DMS 273 treated with DMSO at 0.1 percent for 48 hours (cell line): ENCODE results near the gene GLDN.

ENCODE experiments used
- DNase-seq: peaks from one replicate; lab custom pipeline; 2025; lab: John Stamatoyannopoulos, UW

GLDN gene

DNA sequence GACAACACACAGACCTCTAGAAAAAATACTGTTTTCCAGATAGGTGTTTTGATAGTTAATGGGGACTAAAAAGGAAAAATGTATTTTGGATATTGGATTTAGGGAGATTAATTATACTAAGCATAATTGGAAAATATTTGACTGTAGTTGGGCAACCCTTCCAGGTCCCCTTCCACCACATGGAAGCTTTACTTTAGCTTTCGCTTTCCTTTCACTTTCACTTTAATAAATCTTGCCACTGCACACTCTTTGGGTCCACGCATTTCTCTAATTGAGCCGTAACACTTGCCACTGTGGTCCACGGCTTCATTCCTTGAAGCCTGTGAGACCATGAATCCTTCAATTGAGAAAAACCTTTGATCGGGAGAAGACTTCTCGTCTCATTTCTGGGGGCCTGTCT lies 15.5 kb downstream of the GLDN start:
- no peak for DNase-seq

DNA sequence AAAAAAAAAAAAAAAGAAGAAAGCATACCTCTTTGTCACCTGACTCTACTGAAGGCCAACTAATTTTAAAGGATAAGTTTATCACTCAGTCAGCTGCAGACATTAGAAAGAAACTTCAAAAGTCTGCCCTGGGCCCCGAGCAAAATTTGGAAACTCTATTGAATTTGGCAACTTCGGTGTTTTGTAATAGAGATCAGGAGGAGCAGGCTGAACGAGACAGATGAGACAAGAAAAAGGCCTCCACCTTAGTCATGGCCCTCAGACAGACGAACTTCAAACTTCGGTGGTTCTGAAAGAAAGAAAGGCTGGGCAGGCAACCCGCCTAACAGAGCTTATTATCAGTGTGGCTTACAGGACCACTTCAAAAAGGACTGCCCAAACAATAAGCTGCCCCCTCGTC lies 18.5 kb downstream of the GLDN start:
- DNase-seq, result no peak

DNA sequence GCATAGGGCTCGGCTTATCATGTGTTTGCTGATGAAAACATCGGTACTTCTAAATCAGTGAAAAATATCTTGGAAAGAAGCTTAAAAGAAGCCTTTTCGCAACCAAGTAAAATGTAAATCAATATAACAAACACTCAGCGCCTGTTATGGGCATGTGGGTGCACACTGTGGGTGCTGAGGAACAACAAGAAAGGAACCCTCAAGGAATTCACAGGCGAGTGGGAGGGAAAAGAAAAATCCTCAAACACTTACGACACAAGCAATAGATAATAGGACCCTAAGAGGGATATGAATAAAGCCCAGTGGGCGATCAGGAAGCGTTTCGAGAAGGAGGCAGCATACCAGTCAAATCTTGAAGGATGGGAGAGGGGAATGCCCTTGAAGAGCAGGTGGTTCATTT lies 21.9 kb downstream of the GLDN start:
- DNase-seq, result no peak

DNA sequence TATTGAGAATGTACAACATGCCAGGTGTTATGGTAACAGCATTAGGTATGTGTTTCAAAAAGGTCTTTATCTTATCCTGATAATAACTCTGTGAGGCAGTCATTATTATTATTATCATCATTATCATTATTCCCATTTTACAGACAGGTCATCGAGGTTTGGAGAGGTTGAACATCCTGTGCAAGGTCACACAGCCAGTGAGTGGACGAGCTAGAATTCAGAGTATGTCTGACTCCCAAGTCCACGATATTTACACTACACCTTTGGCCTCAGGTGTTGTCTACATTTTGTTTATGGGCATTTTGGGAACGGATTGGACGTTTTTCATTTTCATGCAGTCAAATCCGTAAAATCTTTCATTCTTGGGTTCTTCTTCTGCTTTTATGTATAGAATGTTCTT lies 24.0 kb downstream of the GLDN start:
- DNase-seq, result no peak

DNA sequence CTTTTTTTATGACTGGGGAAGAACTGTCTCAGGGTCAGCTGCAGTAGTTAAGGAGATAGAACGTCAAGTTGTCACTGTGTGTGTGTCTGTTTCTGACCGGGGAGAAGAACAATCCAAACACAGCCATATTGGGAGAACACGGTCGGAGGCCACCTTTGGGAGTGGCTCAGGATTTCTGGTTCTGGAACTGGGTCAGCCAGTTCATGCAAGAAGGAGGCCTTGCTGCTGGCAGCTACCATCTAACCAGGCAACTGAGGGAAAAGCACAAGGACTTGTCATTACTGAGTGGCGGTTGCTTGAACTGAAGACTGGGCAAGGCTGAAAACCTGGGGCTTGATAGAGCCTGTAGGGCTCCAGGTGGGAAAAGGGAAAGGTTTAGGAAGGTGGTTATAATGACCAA lies 24.6 kb downstream of the GLDN start:
- no peak for DNase-seq

DNA sequence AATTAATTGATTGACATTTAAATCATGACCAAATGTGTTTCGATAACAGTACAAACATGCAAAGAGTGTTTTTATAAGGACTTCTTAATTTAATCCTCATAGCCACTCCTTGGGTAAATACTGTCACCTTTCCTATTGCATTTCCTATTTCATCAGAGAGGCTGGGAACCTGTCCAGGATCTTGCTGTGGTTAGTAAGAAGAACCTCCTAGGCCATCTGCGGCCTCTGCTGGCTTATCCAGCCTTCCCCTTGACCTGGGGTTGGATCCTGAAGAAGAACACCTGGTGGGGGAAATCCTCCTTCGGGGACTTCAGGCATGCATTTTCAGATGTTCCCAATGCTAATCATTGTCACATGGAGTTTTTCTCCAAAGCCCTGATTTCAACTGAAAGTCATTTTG lies 25.5 kb downstream of the GLDN start:
- DNase-seq, result no peak

DNA sequence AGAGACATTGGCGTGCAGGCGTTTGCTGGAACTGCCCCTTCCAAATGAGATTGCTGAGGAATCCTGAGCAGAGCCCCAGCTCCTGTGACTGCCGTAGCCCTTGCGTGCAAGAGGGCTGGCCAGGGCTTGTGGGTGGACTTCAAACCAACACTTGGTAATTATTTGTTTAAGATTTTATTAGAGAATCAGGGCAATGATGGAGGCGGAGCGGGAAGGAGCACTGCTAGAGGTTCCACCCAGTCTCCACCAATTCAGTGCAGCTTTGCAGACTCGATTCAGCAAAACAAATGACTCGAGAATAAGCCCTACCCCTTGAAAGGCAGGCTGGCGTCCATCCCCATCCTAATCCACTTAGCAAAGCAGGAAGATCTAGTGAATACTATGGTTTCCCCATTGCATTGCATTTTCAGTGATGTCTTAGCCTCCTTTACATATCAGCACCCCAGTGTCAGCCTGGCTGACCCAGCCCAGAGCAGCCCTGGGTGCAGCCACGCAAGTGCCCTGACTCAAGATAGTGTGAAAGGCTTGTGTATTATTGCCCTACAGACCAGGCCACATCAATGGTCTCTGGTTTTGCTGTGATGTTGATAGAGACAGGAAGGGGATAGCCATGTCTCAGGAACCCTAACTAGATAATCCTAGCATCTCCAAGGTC lies 26.0 kb downstream of the GLDN start:
- no peak for DNase-seq

DNA sequence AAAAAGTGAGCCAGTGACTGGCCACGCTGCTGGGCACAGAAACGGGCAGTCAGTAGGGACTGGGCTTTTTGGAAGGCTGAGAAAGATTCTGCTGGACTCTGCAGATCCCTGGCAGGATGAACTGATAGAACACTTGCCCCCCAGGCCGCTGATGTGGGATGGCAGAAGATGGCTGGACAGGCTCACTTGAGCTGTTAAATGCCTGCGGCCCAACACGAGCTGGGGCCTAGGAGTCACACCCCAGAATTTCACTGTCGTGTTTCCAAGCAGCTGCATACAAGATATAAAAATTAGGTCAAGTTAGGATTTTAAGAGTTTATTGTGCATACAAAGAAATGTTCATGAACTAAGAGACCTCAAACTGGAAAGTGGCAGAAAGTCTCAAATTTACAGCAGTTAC lies 26.9 kb downstream of the GLDN start:
- DNase-seq, result no peak

DNA sequence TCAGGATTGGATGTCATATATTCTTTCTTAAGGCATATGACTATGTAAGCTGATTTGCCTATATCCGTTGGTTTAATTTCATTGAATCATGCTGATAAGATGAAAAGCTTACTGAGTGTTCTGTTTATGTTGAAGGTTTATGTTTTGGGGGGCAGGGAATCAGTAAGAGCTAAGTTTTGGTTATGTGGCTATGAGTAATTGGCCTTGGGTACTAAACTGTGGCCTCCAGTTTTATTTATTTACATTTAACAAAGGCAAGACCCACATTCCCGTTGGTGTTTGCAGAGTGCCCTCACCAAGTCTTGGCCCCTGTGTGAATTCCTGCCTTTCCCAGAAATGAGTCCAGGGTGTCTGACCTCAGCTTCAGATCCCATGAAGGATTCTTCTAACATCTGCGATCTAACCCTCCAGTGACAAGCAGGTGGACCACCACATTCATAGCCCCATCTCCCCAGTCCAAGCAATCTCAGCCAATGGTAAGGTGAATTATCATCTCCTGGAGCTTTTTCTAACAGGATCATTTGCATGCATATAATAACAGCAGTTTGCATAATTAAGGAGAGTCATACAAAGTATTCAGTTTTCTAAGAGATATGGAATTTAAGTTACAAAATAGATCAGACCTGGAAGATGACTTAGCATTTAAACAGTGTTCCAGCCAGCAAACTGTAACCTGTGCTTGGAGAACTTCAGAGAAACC lies 27.4 kb downstream of the GLDN start:
- DNase-seq, result no peak

DNA sequence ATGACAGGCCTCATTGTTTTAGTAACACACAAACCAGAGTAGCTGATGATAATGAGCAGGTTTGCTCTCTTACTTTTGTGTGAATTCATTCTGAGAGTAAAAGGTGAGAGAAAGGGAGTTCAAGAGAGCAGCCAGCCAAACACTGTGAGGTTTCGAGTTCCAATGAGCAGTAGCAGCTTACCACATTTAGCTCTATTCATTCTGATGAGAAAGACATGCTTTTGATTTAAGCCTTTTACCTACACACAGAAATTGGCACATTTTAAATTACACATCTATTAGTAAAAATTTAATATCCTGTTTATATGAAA lies 28.0 kb downstream of the GLDN start:
- DNase-seq, result no peak

DNA sequence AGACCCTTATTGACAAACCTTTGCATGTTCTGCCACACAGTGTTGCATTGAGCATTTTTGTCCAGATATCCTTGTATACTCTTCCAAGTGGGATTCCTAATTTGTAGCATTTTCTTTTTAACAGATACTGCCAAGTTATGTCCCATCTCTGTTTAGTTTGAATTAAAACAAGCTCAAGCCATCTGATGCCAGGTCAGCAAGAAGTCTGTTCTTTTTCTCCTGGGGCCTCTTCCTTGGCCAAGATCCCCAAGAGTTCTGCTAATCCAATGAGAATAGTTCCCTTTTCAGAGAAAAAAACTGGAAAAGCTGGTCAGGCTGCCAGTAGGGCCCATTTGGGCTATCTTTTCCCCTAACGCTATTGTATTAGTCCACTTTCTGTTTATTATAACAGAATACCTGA lies 29.8 kb downstream of the GLDN start:
- no peak for DNase-seq

DNA sequence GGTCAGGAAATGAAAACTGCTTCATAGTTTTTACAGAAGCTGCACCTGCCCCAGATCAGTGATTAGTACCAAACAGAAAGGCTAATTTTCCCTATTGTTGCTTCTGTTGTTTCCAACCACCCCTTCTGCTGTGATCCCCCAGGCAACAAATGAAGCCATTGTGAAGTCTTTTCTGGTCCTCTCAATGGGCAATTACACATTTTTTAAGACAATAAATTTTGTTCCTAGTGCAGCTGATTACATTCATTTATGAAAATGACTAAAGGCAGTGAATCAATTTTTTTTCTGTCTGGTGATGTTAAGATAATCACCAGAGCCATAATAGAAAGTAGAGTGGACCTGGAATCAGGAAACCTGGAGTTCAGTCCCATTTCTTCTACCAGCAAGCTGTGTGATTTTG lies 32.7 kb downstream of the GLDN start:
- DNase-seq, result no peak

DNA sequence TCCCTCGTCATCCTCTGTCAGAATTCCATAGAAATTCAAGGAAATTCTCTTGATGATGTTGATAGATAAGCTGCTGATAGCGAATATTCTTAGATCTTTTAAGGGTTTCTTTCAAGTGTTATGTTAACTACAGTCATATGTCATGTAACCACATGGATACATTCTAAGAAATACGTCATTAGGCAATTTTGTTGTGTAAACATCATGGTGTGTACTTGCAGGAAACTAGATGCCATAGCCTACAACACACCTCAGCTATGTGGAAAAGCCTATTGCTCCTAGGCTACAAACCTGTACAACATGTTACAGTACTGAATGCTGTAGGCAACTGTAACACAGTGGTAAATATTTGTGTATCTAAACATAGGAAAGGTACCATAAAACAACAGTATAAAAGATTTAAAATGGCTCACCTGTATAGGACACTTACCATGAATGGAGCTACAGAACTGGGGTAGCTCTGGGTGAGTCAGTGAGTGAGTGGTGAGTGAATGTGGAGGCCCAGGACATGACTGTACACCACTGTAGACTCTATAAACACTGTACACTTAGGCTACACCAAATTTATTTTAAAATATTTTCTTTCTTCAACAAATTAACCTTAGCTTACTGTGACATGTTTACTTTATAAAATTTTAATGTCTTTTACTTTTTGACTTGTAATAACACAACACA lies 34.6 kb downstream of the GLDN start:
- no peak for DNase-seq

DNA sequence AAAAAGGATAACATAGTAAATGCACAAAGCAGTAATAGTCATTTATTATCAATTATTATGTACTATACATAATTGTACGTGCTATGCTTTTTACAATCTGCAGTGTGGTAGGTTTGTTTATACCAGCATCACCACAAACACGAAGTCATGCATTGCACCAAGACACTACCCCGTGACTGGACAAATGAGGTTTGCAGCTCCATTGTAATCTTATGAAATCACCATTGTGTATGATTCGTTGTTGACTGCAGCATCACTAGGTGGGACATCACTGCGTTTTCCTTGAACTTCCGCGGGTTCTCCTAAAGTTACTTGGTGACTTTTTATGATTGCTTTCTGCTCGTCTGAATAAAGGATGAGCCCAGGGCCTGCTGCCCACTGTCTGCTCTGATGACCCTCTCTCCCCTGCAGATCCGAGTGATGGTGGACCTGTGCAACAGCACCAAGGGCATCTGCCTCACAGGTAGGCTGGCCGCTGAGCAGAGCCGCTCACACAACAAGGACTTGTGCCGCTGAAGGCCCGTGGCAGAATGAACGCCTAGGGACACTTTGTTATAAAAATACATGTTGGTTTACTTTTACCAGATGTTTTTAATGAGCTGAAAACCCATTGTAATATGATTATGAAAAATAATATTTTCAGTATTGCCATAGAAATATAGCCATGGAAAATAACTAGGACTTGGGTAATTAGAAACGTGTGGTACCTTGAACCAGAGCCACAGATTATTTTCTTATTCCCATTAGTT lies 35.8 kb downstream of the GLDN start:
- no peak for DNase-seq

DNA sequence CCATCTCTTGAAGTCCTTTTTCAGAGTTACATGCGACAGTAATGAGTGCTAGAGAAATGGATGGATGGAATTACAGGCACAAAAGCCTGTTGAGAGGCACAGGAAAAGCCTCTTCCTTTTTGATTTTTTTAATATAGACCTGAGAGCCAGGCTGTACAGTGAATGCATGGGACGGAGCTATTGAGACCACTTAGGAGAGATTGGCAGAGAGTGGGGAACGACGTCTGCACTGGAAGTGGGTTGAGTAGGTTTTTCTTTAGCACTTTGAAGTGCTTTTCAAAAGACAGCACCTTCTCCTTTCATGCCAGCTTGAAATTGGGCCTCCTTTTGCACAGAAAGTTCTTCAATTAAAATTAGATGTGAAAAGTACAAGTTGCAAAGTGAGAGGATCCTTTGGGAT lies 37.0 kb downstream of the GLDN start:
- no peak for DNase-seq

DNA sequence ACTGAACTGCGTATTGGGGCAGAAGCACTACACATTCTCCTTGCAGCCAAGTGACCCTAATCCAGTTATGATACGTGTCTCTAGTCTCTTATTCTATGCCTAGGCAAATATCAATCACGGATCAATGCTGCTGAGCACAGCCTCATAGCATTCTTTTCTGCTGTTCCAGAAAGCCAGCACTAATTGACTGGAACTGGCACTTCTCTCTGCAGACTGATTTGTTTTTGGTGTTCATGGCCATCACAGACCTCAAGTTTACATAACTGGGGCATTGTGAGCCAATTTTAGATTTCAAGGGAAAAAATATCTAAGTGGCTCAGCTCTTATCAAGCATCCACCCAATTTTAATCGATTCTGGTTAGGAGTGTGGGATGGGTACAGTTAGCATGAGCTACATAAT lies 37.9 kb downstream of the GLDN start:
- DNase-seq, result no peak

DNA sequence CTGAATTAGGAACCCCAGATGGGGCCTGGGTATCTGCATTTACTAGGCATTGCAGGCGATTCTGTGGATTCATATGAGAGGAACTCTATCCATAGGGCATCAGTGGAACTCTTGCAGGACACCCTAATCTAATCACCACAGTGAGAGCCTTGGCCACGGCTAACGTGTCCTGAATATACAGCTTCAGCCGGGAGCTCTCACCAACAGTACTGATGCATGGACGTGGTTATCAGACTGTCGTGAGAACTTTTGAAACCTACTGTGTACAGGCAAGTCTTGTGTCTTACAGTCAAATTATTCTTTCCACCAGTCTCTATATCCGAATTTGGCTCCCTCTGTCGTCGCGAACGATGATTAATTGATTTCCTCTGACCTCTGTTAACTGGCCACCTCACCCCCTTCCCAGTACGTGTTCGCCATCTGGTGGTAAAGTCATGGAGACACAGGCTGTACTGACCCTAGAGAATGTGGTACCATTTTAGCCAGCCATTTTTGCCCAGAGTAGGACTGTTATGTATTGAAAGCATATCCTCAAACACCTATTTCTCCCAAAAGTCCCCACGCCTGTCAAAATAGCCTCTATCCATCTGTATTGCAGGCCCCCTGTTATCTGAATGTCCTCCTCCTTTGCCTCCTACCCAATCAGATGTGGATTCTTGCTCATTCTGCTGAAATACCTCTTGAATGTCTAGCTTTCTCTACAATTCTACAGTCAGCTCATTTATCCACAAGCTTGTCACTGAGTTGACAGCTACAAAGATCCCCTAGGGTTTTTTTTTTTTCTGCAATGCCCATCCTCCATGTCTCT lies 39.7 kb downstream of the GLDN start:
- peak; percentile 32 for DNase-seq

DNA sequence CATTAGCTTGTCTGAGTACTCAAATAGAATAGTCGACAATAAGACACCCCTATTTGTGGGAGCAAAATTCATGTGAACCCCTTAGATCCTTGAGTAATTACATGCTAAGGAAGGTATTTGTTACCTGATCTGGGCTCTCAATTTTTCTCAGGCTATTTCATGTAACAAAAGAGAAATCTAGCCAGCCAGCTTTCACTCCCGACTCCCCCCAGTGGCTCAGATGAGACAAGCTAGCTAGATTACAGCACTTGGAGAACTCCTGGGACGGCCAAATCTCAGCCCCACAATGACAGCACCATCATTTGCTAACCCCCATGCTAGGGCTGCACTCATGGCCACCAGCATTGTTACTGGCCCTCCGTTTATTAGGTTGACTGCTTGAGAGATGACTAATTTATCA lies 41.3 kb downstream of the GLDN start:
- DNase-seq, result no peak

DNA sequence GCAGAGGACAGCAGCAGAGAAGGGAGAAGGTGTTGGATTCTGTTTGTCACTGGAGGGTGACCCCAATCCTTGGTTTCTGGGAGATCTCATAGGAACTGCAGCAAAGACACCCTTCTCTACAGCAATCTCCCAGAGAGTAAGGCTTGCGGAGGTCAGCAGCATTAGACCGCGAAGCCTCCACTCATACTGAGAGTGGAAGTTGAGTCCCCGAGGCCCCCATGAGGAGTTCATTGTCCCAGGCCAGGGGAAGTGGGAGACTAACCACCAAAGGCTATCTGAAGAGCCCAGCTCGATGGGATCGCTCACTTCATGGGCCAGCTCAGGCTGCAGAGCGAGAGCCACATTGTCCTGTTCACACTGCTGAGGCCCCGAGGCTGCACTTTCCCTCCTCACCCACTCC lies 44.6 kb downstream of the GLDN start:
- no peak for DNase-seq

DNA sequence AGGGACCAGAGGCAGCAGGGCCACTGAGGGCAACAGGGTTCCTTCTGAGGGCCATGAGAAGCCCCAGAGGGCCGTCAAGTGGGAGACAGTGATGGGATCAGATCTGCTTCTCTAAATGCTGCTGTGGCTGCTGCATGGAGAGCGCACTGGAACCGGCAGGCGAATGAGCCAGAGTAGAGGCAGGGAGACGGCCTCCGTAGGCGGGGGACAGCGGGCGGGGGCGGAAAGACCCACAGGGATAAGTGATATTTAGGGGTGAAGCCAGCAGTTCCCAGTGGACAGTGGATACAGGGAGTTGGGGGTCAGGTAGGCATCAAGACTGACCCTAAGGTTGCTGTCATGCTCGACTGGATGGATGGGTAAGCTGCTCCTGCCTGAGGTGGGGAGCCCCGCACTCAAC lies 45.0 kb downstream of the GLDN start:
- DNase-seq, result no peak

DNA sequence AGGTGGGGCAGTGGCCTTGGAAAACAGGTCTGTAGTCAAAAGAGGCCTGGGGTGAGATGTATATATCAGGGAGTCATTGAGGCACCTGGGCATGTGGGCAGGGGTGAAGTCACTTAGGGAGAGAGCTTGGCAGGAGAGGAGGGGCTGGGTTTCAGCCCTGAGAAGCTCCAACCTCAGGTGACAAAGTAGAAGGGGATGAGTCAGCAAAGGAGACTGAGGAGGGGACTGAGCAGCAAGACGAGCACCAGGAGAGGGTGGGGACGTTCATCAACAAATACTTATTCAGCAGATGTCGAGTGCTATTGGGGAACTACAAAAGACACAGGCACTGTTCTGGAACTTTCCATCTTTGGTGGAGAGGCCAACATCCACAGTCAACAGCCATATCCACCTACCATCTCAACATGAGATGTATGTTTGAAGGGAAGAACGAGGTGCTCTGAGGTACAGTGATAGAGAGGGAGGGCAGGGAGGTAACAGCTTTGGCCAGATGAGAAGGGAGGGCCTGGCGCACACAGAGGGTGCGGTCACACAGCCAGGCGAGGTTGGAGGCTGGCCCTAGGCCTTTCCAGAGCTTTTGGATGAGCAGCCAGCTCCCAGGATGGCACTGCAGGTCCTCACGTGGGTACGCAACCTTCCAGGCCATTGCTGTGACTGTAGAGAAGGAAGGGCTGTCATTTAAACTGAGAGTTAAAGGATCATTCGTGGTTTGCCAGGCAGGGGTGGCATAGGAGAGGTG lies 45.7 kb downstream of the GLDN start:
- no peak for DNase-seq

DNA sequence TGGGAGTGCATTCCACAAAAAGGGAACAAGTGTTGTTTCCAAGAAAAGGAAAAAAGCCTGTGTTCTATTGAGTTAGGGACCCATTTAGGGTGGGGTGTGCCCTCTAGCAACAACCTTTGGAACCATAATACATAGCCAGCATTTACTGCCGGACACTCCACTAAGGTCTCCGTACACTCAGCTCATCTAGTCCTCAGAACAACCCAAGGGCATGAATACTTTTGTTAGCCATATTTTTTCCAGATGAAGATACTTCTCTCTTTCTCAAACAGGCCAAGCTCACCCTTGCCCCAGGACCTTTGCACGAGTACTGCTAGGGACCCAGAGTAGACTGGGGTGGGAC lies 46.2 kb downstream of the GLDN start:
- no peak for DNase-seq
